Stomach (tissue), 9 donors: ENCODE results near the gene ZNF225. TPM values are rescaled to one million over a fixed set of nuclear protein-coding genes. Genes with fewer than 3 reads are reported as not detected.
"Not testable (repeated sequence)": the region's sequence is repeated elsewhere in the genome, so short reads cannot be mapped to it uniquely, and the experiment has no call there.

ENCODE experiments used
- DNase-seq, 2 donors: peaks; one replicate each; pipeline versions ENCODE4 v3.0.0 to v3.0.0-alpha.2; 2013 to 2019
- H3K27ac ChIP-seq, 5 donors: fragments of 200-600 bp in 4 of 5; sonication (generic) in 4 of 5; one replicate each; pipeline ENCODE4 v1.5.1; 2013 to 2019; ENCODE audit warnings: mild to moderate bottlenecking in 1 of 5, moderate library complexity in 1 of 5
- H3K27me3 ChIP-seq, 3 donors: fragments of 200-600 bp; sonication (generic); one replicate each; pipeline ENCODE4 v1.5.1; 2017 to 2019; ENCODE audit warnings: mixed run types in 1 of 3
- H3K36me3 ChIP-seq, 4 donors: fragments of 200-600 bp; sonication (generic); 1 replicate in 3 of 4; 2 replicates in 1 of 4; pipeline ENCODE4 v1.5.1; 2016 to 2019
- H3K4me1 ChIP-seq, 4 donors: fragments of 200-600 bp; sonication (generic); one replicate each; pipeline ENCODE4 v1.5.1; 2016 to 2019
- H3K4me3 ChIP-seq, 4 donors: fragments of 200-600 bp; sonication (generic) in 3 of 4; one replicate each; pipeline ENCODE4 v1.5.1; 2016 to 2019; ENCODE audit warnings: mild to moderate bottlenecking in 1 of 4
- H3K9me3 ChIP-seq, 4 donors: fragments of 200-600 bp; sonication (generic); one replicate each; pipeline ENCODE4 v1.5.1; 2016 to 2019
- EP300 ChIP-seq: sonication (generic); formaldehyde crosslinking; IDR thresholded peaks from one replicate; pipeline ENCODE4 v1.6.1; 2017; ENCODE audit warnings: antibody characterized with exemption
- POLR2A ChIP-seq, 4 donors: fragments of 450-650 bp; IDR thresholded peaks; one replicate each; pipeline ENCODE4 v1.6.1; 2016; ENCODE audit warnings: antibody characterized with exemption in 4 of 4, control low read depth in 2 of 4, mild to moderate bottlenecking in 1 of 4, moderate library complexity in 1 of 4
- POLR2AphosphoS5 ChIP-seq, 3 donors: sonication (generic); formaldehyde crosslinking; IDR thresholded peaks; one replicate each; pipeline ENCODE4 v1.6.1; 2016; ENCODE audit warnings: antibody characterized with exemption in 3 of 3
- WGBS, 5 donors: extraction: QIAGEN DNeasy Blood & Tissue Kit in 3 of 5; methylation state at CpG; one replicate each; pipeline versions ENCODE4 v1.1.5 to v1.1.7; 2013 to 2018; 5-methylcytosine and 5-hydroxymethylcytosine counted together
- intact Hi-C: fragments of 100-400 bp; cut with DNase I; formaldehyde crosslinking; loops from one replicate; pipeline ENCODE4 v1.15.1; 2023; ENCODE audit warnings: low total_unique reads
- polyA plus RNA-seq, 3 donors: library from polyadenylated mRNA; stranded (reverse); fragments of 200-250 nt; gene quantifications; one replicate each; pipeline ENCODE4 v1.2.3, GENCODE V29; 2013
- total RNA-seq, 5 donors: library from RNA; depleted of rRNA; stranded (reverse); fragments of >200 nt; gene quantifications; one replicate each; pipeline versions ENCODE4 v1.1.0 to v1.2.3, GENCODE V29; 2014 to 2016
- TF ChIP-seq, protein P1 (sequence below), 7 experiments: fragments of 450-650 bp in 4 of 7; fragments of 200-600 bp in 3 of 7; sonication (generic) in 3 of 7; IDR thresholded peaks; one replicate each; pipeline ENCODE4 v1.5.1; 2016 to 2019; ENCODE audit warnings: antibody characterized with exemption in 7 of 7, control low read depth in 2 of 7, mild to moderate bottlenecking in 1 of 7
- donor health status: healthy with polysubstance abuse.
- donor health status: Bipolar disorder and iron deficiency.
- donor health status: healthy.

ZNF225 gene
- total and polyA plus RNA-seq, 8 donors, result 0.29 to 8.3 (median 1.5) TPM

DNA sequence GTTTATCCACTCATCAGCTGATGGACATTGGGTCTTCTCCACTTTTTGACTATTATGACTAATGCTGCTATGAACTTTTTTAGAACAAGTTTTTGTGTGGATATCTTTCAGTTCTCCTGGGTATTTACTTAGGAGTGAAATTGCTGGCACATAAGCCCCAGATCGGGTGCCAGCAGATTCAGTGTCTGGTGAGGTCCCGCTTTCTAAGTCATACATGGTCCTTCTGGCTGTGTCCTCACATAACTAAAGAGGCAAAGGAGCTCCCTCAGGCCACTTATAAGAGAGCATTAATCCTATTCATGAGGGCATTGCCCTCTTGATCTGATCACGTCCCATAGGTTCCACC is 51.1 kb downstream of the ZNF225 start:
- no peak for DNase-seq
- Histone ChIP-seq H3K27me3 (no peaks in the 10 kb centered on the region), H3K27ac (peak overlapping the region in 4 of 5 donors; percentile 84 to 89 (median 86)), H3K4me1 (peaks cover 7 to 22% (median 15%) of the 10 kb centered on the region in 4 donors), H3K4me3 (peak overlapping the region; percentile 72 to 83 (median 81)), H3K36me3 (peaks cover 5 to 32% (median 29%) of the 10 kb centered on the region in 4 donors), H3K9me3 (peaks cover 19 to 81% (median 53%) of the 10 kb centered on the region in 4 donors)
- 52 to 74% (median 65%) methylated on average over 3 of the region's 3 CpGs for WGBS, 5 donors
- intact Hi-C loops, result no loop called here
- TF ChIP-seq, protein P1, sequence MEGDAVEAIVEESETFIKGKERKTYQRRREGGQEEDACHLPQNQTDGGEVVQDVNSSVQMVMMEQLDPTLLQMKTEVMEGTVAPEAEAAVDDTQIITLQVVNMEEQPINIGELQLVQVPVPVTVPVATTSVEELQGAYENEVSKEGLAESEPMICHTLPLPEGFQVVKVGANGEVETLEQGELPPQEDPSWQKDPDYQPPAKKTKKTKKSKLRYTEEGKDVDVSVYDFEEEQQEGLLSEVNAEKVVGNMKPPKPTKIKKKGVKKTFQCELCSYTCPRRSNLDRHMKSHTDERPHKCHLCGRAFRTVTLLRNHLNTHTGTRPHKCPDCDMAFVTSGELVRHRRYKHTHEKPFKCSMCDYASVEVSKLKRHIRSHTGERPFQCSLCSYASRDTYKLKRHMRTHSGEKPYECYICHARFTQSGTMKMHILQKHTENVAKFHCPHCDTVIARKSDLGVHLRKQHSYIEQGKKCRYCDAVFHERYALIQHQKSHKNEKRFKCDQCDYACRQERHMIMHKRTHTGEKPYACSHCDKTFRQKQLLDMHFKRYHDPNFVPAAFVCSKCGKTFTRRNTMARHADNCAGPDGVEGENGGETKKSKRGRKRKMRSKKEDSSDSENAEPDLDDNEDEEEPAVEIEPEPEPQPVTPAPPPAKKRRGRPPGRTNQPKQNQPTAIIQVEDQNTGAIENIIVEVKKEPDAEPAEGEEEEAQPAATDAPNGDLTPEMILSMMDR (IDR thresholded peaks at IDR 0.05), result no peak

- intact Hi-C loops, result no loop called here
- H3K4me3 ChIP-seq, result peak within 1 kb of the TSS; percentile 72 to 83 (median 81)
- peaks cover 7 to 22% (median 15%) of the 10 kb centered on the region in 4 donors for H3K4me1 ChIP-seq
- H3K27me3 ChIP-seq, result no peaks in the 10 kb centered on the region
- peak within 1 kb of the TSS; percentile 84 to 90 (median 86) for H3K27ac ChIP-seq
- H3K9me3 ChIP-seq, result peaks cover 19 to 81% (median 50%) of the 10 kb centered on the region in 4 donors
- DNase-seq, result peak; percentile 91 to 99
- WGBS, 5 donors, result 0 to 1% (median 1%) methylated on average over 32 of the region's 32 CpGs
- peak; percentile 86 to 96 (median 87) for TF ChIP-seq POLR2AphosphoS5 (IDR thresholded peaks at IDR 0.05)
- TF ChIP-seq, protein P1 (IDR thresholded peaks at IDR 0.05), result no peak
- H3K36me3 ChIP-seq, result peaks cover 8 to 38% (median 35%) of the 10 kb centered on the region in 4 donors
Measured at GRCh38 chr19:44164673-44165512, 51.7 kb downstream of the ZNF225 start, which contains the start of gene ZNF226. Gene ZNF226, plus strand, starts transcription at chr19:44165100. Its CDS starts 4,981 bp downstream, at chr19:44170081.

- Histone ChIP-seq H3K36me3 (peaks cover 66 to 95% (median 92%) of the 10 kb centered on the region in 4 donors), H3K9me3 (peaks cover 37 to 97% (median 75%) of the 10 kb centered on the region in 4 donors), H3K4me1 (peaks cover 6 to 13% (median 11%) of the 10 kb centered on the region in 4 donors)
- H3K27ac ChIP-seq, intact Hi-C loops, H3K4me3 ChIP-seq, DNase-seq, H3K27me3 ChIP-seq: not testable (repeated sequence)
- WGBS, 5 donors, result 95 to 99% (median 98%) methylated on average over 6 of the region's 6 CpGs
Measured at GRCh38 chr19:44170660-44171059, 57.5 kb downstream of the ZNF225 start.

DNA sequence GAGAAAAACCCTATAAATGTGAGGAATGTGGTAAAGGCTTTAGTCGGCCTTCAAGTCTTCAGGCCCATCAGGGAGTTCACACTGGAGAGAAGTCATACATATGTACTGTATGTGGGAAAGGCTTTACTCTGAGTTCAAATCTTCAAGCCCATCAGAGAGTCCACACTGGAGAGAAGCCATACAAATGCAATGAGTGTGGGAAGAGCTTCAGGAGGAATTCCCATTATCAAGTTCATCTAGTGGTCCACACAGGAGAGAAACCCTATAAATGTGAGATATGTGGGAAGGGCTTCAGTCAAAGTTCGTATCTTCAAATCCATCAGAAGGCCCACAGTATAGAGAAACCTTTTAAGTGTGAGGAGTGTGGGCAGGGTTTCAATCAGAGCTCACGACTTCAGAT is 63.4 kb downstream of the ZNF225 start:
- no peaks in the 10 kb centered on the region for H3K27me3 ChIP-seq
- 94 to 100% (median 97%) methylated on average over 3 of the region's 3 CpGs for WGBS, 5 donors
- H3K4me3 ChIP-seq, result no peak overlapping the region
- intact Hi-C loops, result no loop called here
- no peaks in the 10 kb centered on the region for H3K4me1 ChIP-seq
- no peak overlapping the region for H3K27ac ChIP-seq
- H3K36me3 ChIP-seq, result peaks cover 51 to 62% (median 56%) of the 10 kb centered on the region in 4 donors
- H3K9me3 ChIP-seq, result peaks cover 78 to 100% (median 99%) of the 10 kb centered on the region in 4 donors
- DNase-seq, result no peak
- TF ChIP-seq POLR2A (IDR thresholded peaks at IDR 0.05), result no peak
- TF ChIP-seq EP300, result no peak
- no peak for TF ChIP-seq POLR2AphosphoS5 (IDR thresholded peaks at IDR 0.05)
- TF ChIP-seq, protein P1 (IDR thresholded peaks at IDR 0.05), result no peak

- H3K27ac ChIP-seq, result no peak overlapping the region
- no peak for DNase-seq
- intact Hi-C loops, result no loop called here
- H3K27me3 ChIP-seq, result no peaks in the 10 kb centered on the region
- peaks cover 7 to 18% (median 12%) of the 10 kb centered on the region in 4 donors for H3K36me3 ChIP-seq
- H3K4me3 ChIP-seq, result no peak overlapping the region
- TF ChIP-seq EP300 (no peak), POLR2AphosphoS5 (IDR thresholded peaks at IDR 0.05) (no peak), POLR2A (IDR thresholded peaks at IDR 0.05) (no peak)
- TF ChIP-seq, protein P1 (IDR thresholded peaks at IDR 0.05), result no peak
- peaks cover 50 to 100% (median 97%) of the 10 kb centered on the region in 4 donors for H3K9me3 ChIP-seq
- H3K4me1 ChIP-seq, result no peaks in the 10 kb centered on the region
Measured at GRCh38 chr19:44180968-44181367, 67.8 kb downstream of the ZNF225 start.
